AG04450 (cell line): ENCODE results near the gene VSTM2L. TPM values are rescaled to one million over a fixed set of nuclear protein-coding genes. Genes with fewer than 3 reads are reported as not detected.

Experiments used
- CTCF ChIA-PET: fragments of 300-600, 350-600 bp; formaldehyde crosslinking; extraction: SDS; loops from one replicate; lab custom pipeline; 2022; ENCODE audit warnings: antibody characterized with exemption, inconsistent platforms; lab: Charles Lee
- POLR2A ChIA-PET: fragments of 350-600 bp; formaldehyde crosslinking; extraction: SDS; loops from one replicate; lab custom pipeline; 2021; ENCODE audit warnings: antibody characterized with exemption, inconsistent platforms; lab: Yijun Ruan, JAX
- DNase-seq: peaks from one replicate; pipeline ENCODE4 v3.0.0-alpha.2; 2011; ENCODE audit warnings: low read depth, low spot score
- H3K27ac ChIP-seq: one replicate; pipeline ENCODE4 v1.5.1; 2012; ENCODE audit warnings: low read depth, low read length, control low read depth
- H3K27me3 ChIP-seq: one replicate; pipeline ENCODE4 v1.6.0; 2012; ENCODE audit warnings: low read length; ENCODE audit not compliant: control insufficient read depth, insufficient read depth
- H3K4me3 ChIP-seq: 2 replicates; pipeline ENCODE4 v1.5.1; 2011; ENCODE audit warnings: mild to moderate bottlenecking, low read depth, low read length, control low read depth
- H3K9me3 ChIP-seq: 2 replicates; pipeline ENCODE4 v1.5.1; 2012; ENCODE audit warnings: low read length; ENCODE audit not compliant: control insufficient read depth, insufficient read depth
- CTCF ChIP-seq: IDR thresholded peaks from 2 replicates; pipeline ENCODE4 v1.5.1; 2011; ENCODE audit warnings: low read depth, low read length, control low read depth, inconsistent platforms
- polyA plus RNA-seq: library from polyadenylated mRNA; depleted of rRNA; stranded (reverse); fragments of >200 nt; gene quantifications from 2 replicates; pipeline ENCODE4 v1.2.3, GENCODE V29; 2011

VSTM2L gene
- polyA plus RNA-seq, 1 experiment = 0.25 TPM

DNA sequence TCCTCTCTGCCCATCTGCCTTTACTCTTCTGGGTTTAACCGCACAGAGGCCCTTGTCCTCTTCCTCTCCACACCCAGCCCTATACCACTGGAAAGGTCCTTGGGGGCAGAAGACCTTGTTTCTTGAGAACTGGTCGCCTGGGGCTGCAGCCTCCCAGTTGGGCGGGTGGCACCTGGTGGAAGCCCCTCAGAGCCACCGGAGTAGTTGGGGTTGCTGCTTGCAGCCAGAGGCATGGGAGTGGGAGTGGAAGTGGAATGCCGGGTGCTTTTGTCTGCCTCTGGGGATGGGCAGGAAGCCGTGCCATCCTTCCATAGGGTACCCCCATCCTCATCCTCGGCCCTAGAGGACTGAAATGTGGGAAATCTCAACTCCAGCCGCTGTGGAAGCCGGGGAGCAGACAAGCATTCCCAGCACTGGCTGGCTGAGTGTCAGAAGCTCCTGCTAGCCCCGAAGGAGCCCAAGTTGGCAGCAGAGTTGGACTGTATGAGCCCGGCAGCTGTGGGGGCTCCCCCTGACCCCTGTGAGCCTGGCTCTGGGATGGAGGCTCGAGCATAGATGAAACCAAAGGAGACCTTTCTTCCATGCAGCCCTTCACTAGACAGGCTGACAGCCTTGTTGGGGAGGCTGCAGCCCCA, 1.2 kb downstream of the VSTM2L start:
- peaks cover 67% of the 10 kb centered on the region for H3K27me3 ChIP-seq
- POLR2A ChIA-PET = no interaction called here
- no peak for TF ChIP-seq CTCF
- DNase-seq = no peak
- CTCF ChIA-PET = no interaction called here
- H3K27ac ChIP-seq = no peak overlapping the region
- H3K4me3 ChIP-seq = no peak overlapping the region
- H3K9me3 ChIP-seq = no peaks in the 10 kb centered on the region

GRCh38 chr20:37904845-37905373, 2.0 kb downstream of the VSTM2L start:
- Histone ChIP-seq H3K27me3 (peaks cover 71% of the 10 kb centered on the region), H3K4me3 (no peak overlapping the region), H3K27ac (no peak overlapping the region), H3K9me3 (no peaks in the 10 kb centered on the region)
- CTCF ChIA-PET = no interaction called here
- POLR2A ChIA-PET = no interaction called here
- no peak for TF ChIP-seq CTCF
- DNase-seq = no peak

GRCh38 chr20:37905671-37906613, 3.0 kb downstream of the VSTM2L start:
- H3K4me3 ChIP-seq = no peak overlapping the region
- peaks cover 66% of the 10 kb centered on the region for H3K27me3 ChIP-seq
- CTCF ChIA-PET = interaction anchor here (1.0 kb wide), 1 partner anchor 8 kb away, joined by 4 read pairs; no protein-coding TSS in a partner anchor
- no peak for TF ChIP-seq CTCF
- DNase-seq = no peak
- POLR2A ChIA-PET = no interaction called here
- H3K27ac ChIP-seq = no peak overlapping the region
- no peaks in the 10 kb centered on the region for H3K9me3 ChIP-seq

GRCh38 chr20:37907330-37907676, 4.4 kb downstream of the VSTM2L start:
- DNase-seq = no peak
- Histone ChIP-seq H3K9me3 (no peaks in the 10 kb centered on the region), H3K27me3 (peaks cover 65% of the 10 kb centered on the region), H3K27ac (no peak overlapping the region), H3K4me3 (no peak overlapping the region)
- ChIA-PET CTCF (no interaction called here), POLR2A (no interaction called here)
- TF ChIP-seq CTCF = no peak
